Cardiac fibroblast (primary cell): ENCODE data around the gene PRSS57.
"Not testable (repeated sequence)": the region's sequence is repeated elsewhere in the genome, so short reads cannot be mapped to it uniquely, and the experiment has no call there.

Source experiments
- DNase-seq, 2 donors: peaks; one replicate each; pipeline versions ENCODE4 v3.0.0 to v3.0.0-alpha.2; 2010; ENCODE audit warnings: low read depth in 2 of 2
- H3K4me3 ChIP-seq, 2 donors: replicated peaks in 1 of 2; 1 replicate in 1 of 2; 2 replicates in 1 of 2; pipeline ENCODE4 v1.5.1; 2011; ENCODE audit warnings: low read depth in 2 of 2, low read length in 2 of 2, mild to moderate bottlenecking in 2 of 2, moderate library complexity in 1 of 2
- TF ChIP-seq, protein P1 (sequence below): IDR thresholded peaks from one replicate; pipeline ENCODE4 v1.5.1; 2011; ENCODE audit warnings: low read depth, mild to moderate bottlenecking, low read length, inconsistent platforms

PRSS57 gene

GRCh38 chr19:729965-730668 lies 34.9 kb upstream of the PRSS57 start:
- TF ChIP-seq, protein P1, sequence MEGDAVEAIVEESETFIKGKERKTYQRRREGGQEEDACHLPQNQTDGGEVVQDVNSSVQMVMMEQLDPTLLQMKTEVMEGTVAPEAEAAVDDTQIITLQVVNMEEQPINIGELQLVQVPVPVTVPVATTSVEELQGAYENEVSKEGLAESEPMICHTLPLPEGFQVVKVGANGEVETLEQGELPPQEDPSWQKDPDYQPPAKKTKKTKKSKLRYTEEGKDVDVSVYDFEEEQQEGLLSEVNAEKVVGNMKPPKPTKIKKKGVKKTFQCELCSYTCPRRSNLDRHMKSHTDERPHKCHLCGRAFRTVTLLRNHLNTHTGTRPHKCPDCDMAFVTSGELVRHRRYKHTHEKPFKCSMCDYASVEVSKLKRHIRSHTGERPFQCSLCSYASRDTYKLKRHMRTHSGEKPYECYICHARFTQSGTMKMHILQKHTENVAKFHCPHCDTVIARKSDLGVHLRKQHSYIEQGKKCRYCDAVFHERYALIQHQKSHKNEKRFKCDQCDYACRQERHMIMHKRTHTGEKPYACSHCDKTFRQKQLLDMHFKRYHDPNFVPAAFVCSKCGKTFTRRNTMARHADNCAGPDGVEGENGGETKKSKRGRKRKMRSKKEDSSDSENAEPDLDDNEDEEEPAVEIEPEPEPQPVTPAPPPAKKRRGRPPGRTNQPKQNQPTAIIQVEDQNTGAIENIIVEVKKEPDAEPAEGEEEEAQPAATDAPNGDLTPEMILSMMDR = no peak
- no peak overlapping the region for H3K4me3 ChIP-seq
- DNase-seq = no peak

GRCh38 chr19:729564-729963 lies 34.3 kb upstream of the PRSS57 start:
- DNase-seq, H3K4me3 ChIP-seq: not testable (repeated sequence)

DNA sequence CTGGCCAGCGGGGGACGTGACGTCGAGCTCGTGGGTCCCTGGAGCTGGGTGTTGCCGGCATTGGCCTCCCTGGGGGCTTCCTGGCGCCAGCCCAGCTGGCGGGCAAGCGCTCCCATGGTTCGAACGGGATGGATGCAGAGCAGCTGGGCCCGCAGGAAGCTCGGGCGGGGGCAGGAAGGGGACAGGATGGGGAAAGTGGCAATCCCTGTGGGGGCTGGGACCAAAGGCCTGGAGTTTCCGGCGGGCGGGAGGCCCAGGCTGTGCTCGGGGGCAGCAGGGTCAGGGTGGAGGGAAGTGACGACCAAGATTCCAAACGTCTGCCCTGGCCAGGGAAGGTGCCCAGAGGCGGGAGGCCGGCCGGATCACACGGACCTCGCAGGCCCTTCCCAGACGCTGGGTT lies 32.8 kb upstream of the PRSS57 start:
- TF ChIP-seq, protein P1 = no peak
- peak; percentile 60 to 81 for DNase-seq
- H3K4me3 ChIP-seq = no peak overlapping the region

GRCh38 chr19:726993-727956 lies 32.0 kb upstream of the PRSS57 start:
- DNase-seq = no peak
- TF ChIP-seq, protein P1 = no peak
- H3K4me3 ChIP-seq = no peak overlapping the region

GRCh38 chr19:725461-726089 lies 30.3 kb upstream of the PRSS57 start:
- no peak overlapping the region for H3K4me3 ChIP-seq
- TF ChIP-seq, protein P1 = no peak
- DNase-seq = no peak

GRCh38 chr19:723714-724113 lies 28.5 kb upstream of the PRSS57 start:
- TF ChIP-seq, protein P1 = no peak
- no peak overlapping the region for H3K4me3 ChIP-seq

DNA sequence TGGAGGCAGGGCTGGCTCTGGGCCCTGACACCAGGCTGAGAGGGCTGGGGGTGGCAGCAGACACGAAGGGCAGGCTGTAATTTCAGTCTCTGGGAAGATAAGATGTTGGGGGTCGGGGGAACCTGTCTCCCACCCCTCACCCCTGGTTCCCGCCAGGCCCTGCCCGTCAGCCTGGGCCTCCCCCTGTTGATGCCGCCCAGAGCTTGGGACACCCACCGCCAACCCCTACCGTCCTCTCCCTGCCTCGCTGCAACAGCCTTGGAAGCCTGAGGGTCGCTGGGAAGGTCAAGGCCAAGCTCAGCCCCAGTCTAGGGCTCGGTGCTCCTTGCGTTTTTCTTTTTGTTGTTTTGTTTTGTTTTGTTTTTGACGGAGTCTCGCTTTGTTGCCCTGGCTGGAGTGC lies 28.0 kb upstream of the PRSS57 start:
- no peak for DNase-seq
- TF ChIP-seq, protein P1 = no peak
- H3K4me3 ChIP-seq = no peak overlapping the region

More at GRCh38 chr19:723714-724113, 28.5 kb upstream of the PRSS57 start:
- DNase-seq = no peak
